ENCODE measurements around the gene CALCOCO2. TPM values are rescaled to one million over a fixed set of nuclear protein-coding genes. Genes with fewer than 3 reads are reported as not detected.

CALCOCO2 gene
- total and polyA plus RNA-seq, 2 of the 13 experiments (the other 11 are each of a cell fraction or from before 2014, with no cell fraction given) = 72.9 to 111 TPM

- TF ChIP-seq ZNF800 (CRISPR knock-in tag; IDR thresholded peaks at IDR 0.05) = no peak
- 0 out of 2 replicates have a peak, but pooled peaks have one; percentile 67 for TF ChIP-seq ZNF784 (CRISPR knock-in tag; IDR thresholded peaks at IDR 0.05; ENCODE audit: borderline replicate concordance)
- peak; percentile 57; the same call in 1 of the 2 replicates for TF ChIP-seq ZNF225 (CRISPR knock-in tag; IDR thresholded peaks at IDR 0.05)
- no peak for TF ChIP-seq TEAD2 (CRISPR knock-in tag; IDR thresholded peaks at IDR 0.05)
- TF ChIP-seq NCOA1 (CRISPR knock-in tag; IDR thresholded peaks at IDR 0.05) = peak; percentile 67; the same call in 1 of the 2 replicates
- 0 out of 2 replicates have a peak, but pooled peaks have one; percentile 33 for TF ChIP-seq KAT7 (CRISPR knock-in tag; IDR thresholded peaks at IDR 0.05; ENCODE audit: borderline replicate concordance)
- 0 out of 2 replicates have a peak, but pooled peaks have one; percentile 9 for TF ChIP-seq TFAP4 (IDR thresholded peaks at IDR 0.05; ENCODE audit: borderline replicate concordance, low read depth)
- TF ChIP-seq USF2 (IDR thresholded peaks at IDR 0.05; ENCODE audit: low read depth, low read length) = no peak
- TF ChIP-seq USF2 (CRISPR knock-in tag; IDR thresholded peaks at IDR 0.05; ENCODE audit: borderline replicate concordance) = no peak
- 0 out of 2 replicates have a peak, but pooled peaks have one; percentile 18 for TF ChIP-seq RORA (CRISPR knock-in tag; IDR thresholded peaks at IDR 0.05)
- TF ChIP-seq ZNF136 (CRISPR knock-in tag; IDR thresholded peaks at IDR 0.05; ENCODE audit: low read depth) = no peak
- TF ChIP-seq ZNF567 (CRISPR knock-in tag; IDR thresholded peaks at IDR 0.05; ENCODE audit: borderline replicate concordance) = 0 out of 2 replicates have a peak, but pooled peaks have one; percentile 61
- TF ChIP-seq ZNF451 (CRISPR knock-in tag; IDR thresholded peaks at IDR 0.05) = peak; percentile 53; the same call in 1 of the 2 replicates
- TF ChIP-seq ZNF205 (CRISPR knock-in tag; IDR thresholded peaks at IDR 0.05) = no peak
- TF ChIP-seq IRF1 (CRISPR knock-in tag; IDR thresholded peaks at IDR 0.05; ENCODE audit: low read depth) = peak; percentile 84
- 0 out of 2 replicates have a peak, but pooled peaks have one; percentile 82 for TF ChIP-seq FUBP1 (CRISPR knock-in tag; IDR thresholded peaks at IDR 0.05; ENCODE audit: borderline replicate concordance)
- no peak for TF ChIP-seq MAZ (IDR thresholded peaks at IDR 0.05; ENCODE audit: borderline replicate concordance, low read depth, low read length)
- TF ChIP-seq MAZ (CRISPR knock-in tag; IDR thresholded peaks at IDR 0.05; ENCODE audit: low read depth) = no peak
- TF ChIP-seq ZBTB38 (CRISPR knock-in tag; IDR thresholded peaks at IDR 0.05) = peak; percentile 68; the same call in 1 of the 2 replicates
Observed at GRCh38 chr17:48791128-48792032, 39.5 kb upstream of the CALCOCO2 start (continued).
